SJSA1 (cell line): ENCODE results near the gene ACAP2. TPM values are rescaled to one million over a fixed set of nuclear protein-coding genes. Genes with fewer than 3 reads are reported as not detected.
"Not testable (repeated sequence)": the region's sequence is repeated elsewhere in the genome, so short reads cannot be mapped to it uniquely, and the experiment has no call there.

Experiments
- DNase-seq, 2 experiments: peaks; one replicate each; pipeline ENCODE4 v3.0.0-alpha.2; 2015 to 2020; ENCODE audit warnings: low spot score in 2 of 2, low read depth in 1 of 2
- H3K27ac ChIP-seq: fragments of 250-450 bp; sonication (Bioruptor Pico); 2 replicates; pipeline ENCODE4 v1.5.1; 2020; ENCODE audit warnings: mild to moderate bottlenecking, moderate library complexity
- H3K27me3 ChIP-seq: fragments of 250-450 bp; sonication (Bioruptor Pico); replicated peaks from 2 replicates; pipeline ENCODE4 v1.5.1; 2020; ENCODE audit warnings: mild to moderate bottlenecking, moderate library complexity
- H3K36me3 ChIP-seq: fragments of 250-450 bp; sonication (Bioruptor Pico); 2 replicates; pipeline ENCODE4 v1.5.1; 2020; ENCODE audit warnings: mild to moderate bottlenecking
- H3K4me1 ChIP-seq: fragments of 250-450 bp; sonication (Bioruptor Pico); replicated peaks from 2 replicates; pipeline ENCODE4 v1.6.1; 2021; ENCODE audit warnings: mild to moderate bottlenecking
- H3K4me3 ChIP-seq: fragments of 250-450 bp; sonication (Bioruptor Pico); 2 replicates; pipeline ENCODE4 v1.5.1; 2020; ENCODE audit warnings: mild to moderate bottlenecking
- H3K9me3 ChIP-seq: fragments of 250-450 bp; sonication (Bioruptor Pico); replicated peaks from 2 replicates; pipeline ENCODE4 v1.5.1; 2020; ENCODE audit warnings: mild to moderate bottlenecking
- total RNA-seq: library from RNA; depleted of rRNA; stranded (reverse); fragments of >200 nt; shearing (Covaris generic); gene quantifications from 2 replicates; pipeline ENCODE4 v1.2.3, GENCODE V29; 2014; rRNA removed

The ACAP2 gene
- 39.6 and 45.1 TPM in 2 replicates for total RNA-seq

GRCh38 chr3:195442573-195443390 lies at the start of gene ACAP2:
ACAP2 (minus strand) TSS chr3:195443020; CDS start chr3:195442847, 173 bp downstream.
- Histone ChIP-seq H3K4me3 (peak within 1 kb of the TSS; percentile 91), H3K27ac (peak within 1 kb of the TSS; percentile 60), H3K36me3 (peaks cover 8% of the 10 kb centered on the region), H3K9me3 (no peaks in the 10 kb centered on the region), H3K27me3 (no peaks in the 10 kb centered on the region), H3K4me1 (peaks cover 13% of the 10 kb centered on the region)
- DNase-seq, result peak; percentile 98 to 99

- Histone ChIP-seq H3K4me3 (no peak overlapping the region), H3K9me3 (no peaks in the 10 kb centered on the region), H3K27me3 (0 out of 2 replicates have a peak, but pooled peaks cover 4% of the 10 kb centered on the region), H3K27ac (no peak overlapping the region), H3K4me1 (no peaks in the 10 kb centered on the region), H3K36me3 (no peaks in the 10 kb centered on the region)
- DNase-seq, result no peak
Observed at GRCh38 chr3:195475614-195476013, 32.8 kb upstream of the ACAP2 start.

GRCh38 chr3:195475116-195475515 lies 32.3 kb upstream of the ACAP2 start:
- H3K27me3 ChIP-seq, H3K36me3 ChIP-seq, H3K27ac ChIP-seq, H3K4me1 ChIP-seq, H3K4me3 ChIP-seq, H3K9me3 ChIP-seq, DNase-seq: not testable (repeated sequence)

- Histone ChIP-seq H3K4me3 (no peak overlapping the region), H3K27ac (no peak overlapping the region), H3K9me3 (no peaks in the 10 kb centered on the region), H3K27me3 (no peaks in the 10 kb centered on the region), H3K4me1 (no peaks in the 10 kb centered on the region), H3K36me3 (no peaks in the 10 kb centered on the region)
- DNase-seq, result no peak
Observed at GRCh38 chr3:195468841-195469240, 26.0 kb upstream of the ACAP2 start.

GRCh38 chr3:195468391-195468776 lies 25.6 kb upstream of the ACAP2 start:
- no peak for DNase-seq
- no peaks in the 10 kb centered on the region for H3K27me3 ChIP-seq
- H3K36me3 ChIP-seq, result no peaks in the 10 kb centered on the region
- H3K4me1 ChIP-seq, result no peaks in the 10 kb centered on the region
- no peaks in the 10 kb centered on the region for H3K9me3 ChIP-seq
- no peak overlapping the region for H3K4me3 ChIP-seq
- no peak overlapping the region for H3K27ac ChIP-seq

GRCh38 chr3:195467641-195468390 lies 25.0 kb upstream of the ACAP2 start:
- Histone ChIP-seq H3K9me3 (no peaks in the 10 kb centered on the region), H3K27me3 (no peaks in the 10 kb centered on the region), H3K4me1 (no peaks in the 10 kb centered on the region), H3K4me3 (no peak overlapping the region), H3K36me3 (no peaks in the 10 kb centered on the region), H3K27ac (no peak overlapping the region)
- no peak for DNase-seq

- Histone ChIP-seq H3K27ac (no peak overlapping the region), H3K9me3 (no peaks in the 10 kb centered on the region), H3K4me1 (no peaks in the 10 kb centered on the region), H3K4me3 (no peak overlapping the region), H3K36me3 (no peaks in the 10 kb centered on the region), H3K27me3 (no peaks in the 10 kb centered on the region)
- no peak for DNase-seq
Observed at GRCh38 chr3:195466251-195466650, 23.4 kb upstream of the ACAP2 start.

GRCh38 chr3:195462922-195463321 lies 20.1 kb upstream of the ACAP2 start:
- H3K9me3 ChIP-seq, DNase-seq, H3K4me1 ChIP-seq, H3K36me3 ChIP-seq, H3K27ac ChIP-seq, H3K4me3 ChIP-seq, H3K27me3 ChIP-seq: not testable (repeated sequence)

- no peaks in the 10 kb centered on the region for H3K9me3 ChIP-seq
- H3K27ac ChIP-seq, result no peak overlapping the region
- no peak overlapping the region for H3K4me3 ChIP-seq
- no peaks in the 10 kb centered on the region for H3K4me1 ChIP-seq
- no peaks in the 10 kb centered on the region for H3K36me3 ChIP-seq
- H3K27me3 ChIP-seq, result no peaks in the 10 kb centered on the region; the same call in 1 of the 2 replicates
- no peak for DNase-seq
Observed at GRCh38 chr3:195462308-195462610, 19.4 kb upstream of the ACAP2 start.

- Histone ChIP-seq H3K4me3 (no peak overlapping the region), H3K27me3 (no peaks in the 10 kb centered on the region; the same call in 1 of the 2 replicates), H3K27ac (no peak overlapping the region), H3K36me3 (no peaks in the 10 kb centered on the region), H3K9me3 (no peaks in the 10 kb centered on the region), H3K4me1 (no peaks in the 10 kb centered on the region)
- DNase-seq, result peak in 1 of 2 experiments; percentile 14
Observed at GRCh38 chr3:195461594-195462307, 18.9 kb upstream of the ACAP2 start.

GRCh38 chr3:195460091-195460713 lies 17.4 kb upstream of the ACAP2 start:
- H3K27ac ChIP-seq, result no peak overlapping the region
- H3K4me1 ChIP-seq, result no peaks in the 10 kb centered on the region
- no peak overlapping the region for H3K4me3 ChIP-seq
- H3K36me3 ChIP-seq, result no peaks in the 10 kb centered on the region
- H3K27me3 ChIP-seq, result no peaks in the 10 kb centered on the region; the same call in 1 of the 2 replicates
- no peak for DNase-seq
- H3K9me3 ChIP-seq, result no peaks in the 10 kb centered on the region

GRCh38 chr3:195458316-195458717 lies 15.5 kb upstream of the ACAP2 start:
- H3K9me3 ChIP-seq, result no peaks in the 10 kb centered on the region
- no peaks in the 10 kb centered on the region; the same call in 1 of the 2 replicates for H3K27me3 ChIP-seq
- no peaks in the 10 kb centered on the region for H3K4me1 ChIP-seq
- no peaks in the 10 kb centered on the region for H3K36me3 ChIP-seq
- no peak overlapping the region for H3K4me3 ChIP-seq
- DNase-seq, result no peak
- no peak overlapping the region for H3K27ac ChIP-seq

GRCh38 chr3:195455789-195456188 lies 13.0 kb upstream of the ACAP2 start:
- Histone ChIP-seq H3K4me3 (no peak overlapping the region), H3K27ac (no peak overlapping the region), H3K4me1 (no peaks in the 10 kb centered on the region), H3K27me3 (no peaks in the 10 kb centered on the region; the same call in 1 of the 2 replicates), H3K9me3 (no peaks in the 10 kb centered on the region), H3K36me3 (no peaks in the 10 kb centered on the region)
- no peak for DNase-seq
